Measurements from ENCODE around the gene TBL1XR1.

The TBL1XR1 gene

GRCh38 chr3:176995946-176996345, 201.3 kb downstream of the TBL1XR1 start:
- DNase-seq: no peak

GRCh38 chr3:176994891-176995781, 202.1 kb downstream of the TBL1XR1 start:
- no peak for DNase-seq

GRCh38 chr3:176994393-176994792, 202.9 kb downstream of the TBL1XR1 start:
- no peak for DNase-seq

- no peak for DNase-seq
Measured at GRCh38 chr3:176992978-176993377, 204.3 kb downstream of the TBL1XR1 start.

GRCh38 chr3:176992565-176992964, 204.7 kb downstream of the TBL1XR1 start:
- DNase-seq: no peak

- no peak for DNase-seq
Measured at GRCh38 chr3:176988795-176989194, 208.5 kb downstream of the TBL1XR1 start.

- no peak for DNase-seq
Measured at GRCh38 chr3:176987901-176988650, 209.2 kb downstream of the TBL1XR1 start.

- DNase-seq: no peak
Measured at GRCh38 chr3:176978441-176978840, 218.8 kb downstream of the TBL1XR1 start.

- DNase-seq: no peak
Measured at GRCh38 chr3:176977331-176977730, 220.0 kb downstream of the TBL1XR1 start.

GRCh38 chr3:176976586-176976985, 220.7 kb downstream of the TBL1XR1 start:
- no peak for DNase-seq

GRCh38 chr3:176974279-176974678, 223.0 kb downstream of the TBL1XR1 start:
- DNase-seq: no peak

GRCh38 chr3:176971613-176972174, 225.6 kb downstream of the TBL1XR1 start:
- no peak for DNase-seq

- DNase-seq: no peak
Measured at GRCh38 chr3:176970770-176971169, 226.5 kb downstream of the TBL1XR1 start.

- no peak for DNase-seq
Measured at GRCh38 chr3:176969506-176969905, 227.8 kb downstream of the TBL1XR1 start.

All from NCI-H1417 treated with DMSO at 0.1 percent for 48 hours (cell line).